Measurements from ENCODE around the gene LINGO3.

- TF ChIP-seq CTCF (IDR thresholded peaks at IDR 0.05), result no peak
- no peak for TF ChIP-seq POLR2A (IDR thresholded peaks at IDR 0.05)
- no peak for TF ChIP-seq POLR2AphosphoS5 (IDR thresholded peaks at IDR 0.05)
- no peak for TF ChIP-seq EP300 (IDR thresholded peaks at IDR 0.05)
These were observed 42.7 kb upstream of the LINGO3 start for GRCh38 chr19:2350656-2351055.

Data from suprapubic skin (tissue), 4 donors.